Endothelial cell of umbilical vein (primary cell): ENCODE data around the gene MAPK9. TPM values are rescaled to one million over a fixed set of nuclear protein-coding genes. Genes with fewer than 3 reads are reported as not detected.

ENCODE experiments used
- BruUV-seq: library from RNA; stranded (reverse); fragments of 400-500 nt; replicated peaks from 2 replicates; lab custom pipeline; 2021; lab: Mats Ljungman, UMichigan
- CTCF ChIA-PET: fragments of 300-600, 350-600 bp; sonication (Branson Sonifier 250); formaldehyde crosslinking; loops from one replicate; lab custom pipeline; 2021; ENCODE audit warnings: antibody characterized with exemption, inconsistent platforms; lab: Charles Lee
- POLR2A ChIA-PET: fragments of 300-600, 350-600 bp; sonication (Branson Sonifier 250); formaldehyde crosslinking; loops from one replicate; lab custom pipeline; 2021; ENCODE audit warnings: antibody characterized with exemption, inconsistent platforms; lab: Charles Lee
- DNase-seq: peaks from one replicate; pipeline ENCODE4 v3.0.0-alpha.2; 2011; ENCODE audit warnings: low read depth, low spot score
- FAIRE-seq: peaks from 2 replicates; lab custom pipeline; 2011; peaks lifted over from hg19 to GRCh38; lab: Jason Lieb, UNC
- H2AFZ ChIP-seq: 2 replicates; pipeline ENCODE4 v1.6.0; 2012; ENCODE audit warnings: low read depth, low read length, control low read depth, inconsistent platforms
- H3K27ac ChIP-seq: 2 replicates; pipeline ENCODE4 v1.5.1; 2011; ENCODE audit warnings: low read depth, mild to moderate bottlenecking, control low read depth, low read length, moderate library complexity; ENCODE audit not compliant: insufficient read depth
- H3K27me3 ChIP-seq, 2 experiments: 2 replicates each; pipeline versions ENCODE4 v1.6.0 to v1.6.1; 2011; ENCODE audit warnings: low read length in 2 of 2, mixed read lengths in 1 of 2; ENCODE audit not compliant: control insufficient read depth in 2 of 2, insufficient read depth in 2 of 2
- H3K36me3 ChIP-seq, 2 experiments: 2 replicates in 1 of 2; 3 replicates in 1 of 2; pipeline ENCODE4 v1.5.1; 2011; ENCODE audit warnings: low read length in 2 of 2, mild to moderate bottlenecking in 1 of 2, moderate library complexity in 1 of 2; ENCODE audit not compliant: control insufficient read depth in 2 of 2, insufficient read depth in 2 of 2; ENCODE audit errors: extremely low read depth in 1 of 2
- H3K4me1 ChIP-seq: 3 replicates; pipeline ENCODE4 v1.5.1; 2011; ENCODE audit warnings: mild to moderate bottlenecking, low read length; ENCODE audit not compliant: control insufficient read depth, insufficient read depth; ENCODE audit errors: extremely low read depth
- H3K4me2 ChIP-seq: 2 replicates; pipeline ENCODE4 v1.6.1; 2011; ENCODE audit warnings: low read length, control low read depth, mixed read lengths; ENCODE audit not compliant: insufficient read depth
- H3K4me3 ChIP-seq, 3 experiments: fragments of 200-600 bp in 1 of 3; sonication (generic), shearing (Covaris generic) in 1 of 3; replicated peaks in 1 of 3; 2 replicates each; pipeline ENCODE4 v1.5.1; 2011 to 2016; ENCODE audit warnings: control low read depth in 3 of 3, low read length in 3 of 3, mild to moderate bottlenecking in 2 of 3, inconsistent platforms in 1 of 3, low read depth in 1 of 3, moderate library complexity in 1 of 3; ENCODE audit not compliant: insufficient read depth in 1 of 3
- H3K79me2 ChIP-seq: 2 replicates; pipeline ENCODE4 v1.6.0; 2012; ENCODE audit warnings: low read length, inconsistent platforms; ENCODE audit not compliant: control insufficient read depth, insufficient read depth
- H3K9ac ChIP-seq: replicated peaks from 2 replicates; pipeline ENCODE3; 2011; ENCODE audit warnings: low read length, control low read depth; ENCODE audit not compliant: insufficient read depth; ENCODE audit errors: extremely low read depth
- H3K9me1 ChIP-seq: replicated peaks from 3 replicates; pipeline ENCODE4 v1.6.0; 2011; ENCODE audit warnings: mild to moderate bottlenecking, low read length; ENCODE audit not compliant: control insufficient read depth, insufficient read depth; ENCODE audit errors: extremely low read depth
- H3K9me3 ChIP-seq: replicated peaks from 2 replicates; pipeline ENCODE4 v1.5.1; 2012; ENCODE audit warnings: low read length, inconsistent platforms; ENCODE audit not compliant: control insufficient read depth, insufficient read depth
- H4K20me1 ChIP-seq: replicated peaks from 2 replicates; pipeline ENCODE3; 2011; ENCODE audit warnings: mild to moderate bottlenecking, low read length; ENCODE audit not compliant: control insufficient read depth, insufficient read depth; ENCODE audit errors: extremely low read depth
- EZH2 ChIP-seq: IDR thresholded peaks from 2 replicates; pipeline ENCODE4 v1.6.1; 2012; ENCODE audit warnings: borderline replicate concordance, low read depth, mild to moderate bottlenecking, moderate library complexity, low read length, inconsistent platforms; ENCODE audit not compliant: severe bottlenecking
- FOS ChIP-seq: IDR thresholded peaks from 2 replicates; pipeline ENCODE4 v1.6.1; 2011; ENCODE audit warnings: mild to moderate bottlenecking, low read length, moderate library complexity, borderline replicate concordance; ENCODE audit not compliant: insufficient read depth
- GATA2 ChIP-seq: IDR thresholded peaks from 2 replicates; pipeline ENCODE4 v1.7.0; 2011; ENCODE audit warnings: low read depth, mild to moderate bottlenecking, moderate library complexity, mixed read lengths, low read length; ENCODE audit not compliant: insufficient read length, insufficient read depth
- JUN ChIP-seq: IDR thresholded peaks from 2 replicates; pipeline ENCODE4 v1.6.1; 2011; ENCODE audit warnings: borderline replicate concordance, low read depth; ENCODE audit not compliant: insufficient read length, insufficient read depth
- MAX ChIP-seq: IDR thresholded peaks from 2 replicates; pipeline ENCODE4 v1.6.1; 2011; ENCODE audit not compliant: insufficient read depth, insufficient read length
- MYC ChIP-seq: IDR thresholded peaks from one replicate; pipeline ENCODE4 v1.6.1; 2011; ENCODE audit warnings: mild to moderate bottlenecking, low read depth, low read length
- POLR2A ChIP-seq: IDR thresholded peaks from 2 replicates; pipeline ENCODE4 v1.6.1; 2012; ENCODE audit warnings: low read depth, mild to moderate bottlenecking, control low read depth, low read length
- POLR2AphosphoS5 ChIP-seq: IDR thresholded peaks from 2 replicates; pipeline ENCODE4 v1.6.1; 2012; ENCODE audit warnings: low read depth, mild to moderate bottlenecking, control low read depth, low read length, moderate library complexity; ENCODE audit not compliant: insufficient read depth
- dilution Hi-C: fragments of 300-500 bp; cut with MboI; formaldehyde crosslinking; loops from one replicate; pipeline ENCODE4 v1.15.0; 2019; ENCODE audit warnings: low sequenced_read_pairs; ENCODE audit not compliant: extremely low pct_ligation_motif_present
- intact Hi-C: fragments of 100-400 bp; cut with micrococcal nuclease; formaldehyde crosslinking; loops from one replicate; pipeline ENCODE4 v1.10.0; 2022
- polyA plus RNA-seq, 4 experiments: library from polyadenylated mRNA; depleted of rRNA in 3 of 4; stranded (reverse) in 3 of 4; unstranded in 1 of 4; fragments of >200 nt; gene quantifications; 2 replicates each; pipeline versions ENCODE4 v1.2.1 to v1.2.3, GENCODE V29; 2011 to 2012; ENCODE audit warnings: missing spikeins in 1 of 4
- total RNA-seq: library from RNA; stranded (reverse); gene quantifications from 2 replicates; pipeline ENCODE4 v1.2.3, GENCODE V29; 2021
- TF ChIP-seq, protein P1 (sequence below), 2 donors: IDR thresholded peaks; 1 replicate in 1 of 2; 2 replicates in 1 of 2; pipeline ENCODE4 v1.5.1; 2011; ENCODE audit warnings: low read length in 2 of 2, mild to moderate bottlenecking in 2 of 2, moderate library complexity in 2 of 2, control low read depth in 1 of 2, inconsistent platforms in 1 of 2, low read depth in 1 of 2; ENCODE audit not compliant: insufficient read depth in 1 of 2; ENCODE audit errors: extremely low read depth in 1 of 2

MAPK9 gene
- total and polyA plus RNA-seq, 2 donors (not counting 3 experiments of a cell fraction or from before 2014, with no cell fraction given): 24.6 to 34.8 TPM

GRCh38 chr5:180187767-180188166, 104.1 kb downstream of the MAPK9 start:
- H3K36me3 ChIP-seq: no peaks in the 10 kb centered on the region
- H3K4me3 ChIP-seq: no peak overlapping the region
- H3K27ac ChIP-seq: no peak overlapping the region
- FAIRE-seq (no peak), DNase-seq (no peak)
- no peaks in the 10 kb centered on the region for H3K79me2 ChIP-seq
- TF ChIP-seq, protein P1, sequence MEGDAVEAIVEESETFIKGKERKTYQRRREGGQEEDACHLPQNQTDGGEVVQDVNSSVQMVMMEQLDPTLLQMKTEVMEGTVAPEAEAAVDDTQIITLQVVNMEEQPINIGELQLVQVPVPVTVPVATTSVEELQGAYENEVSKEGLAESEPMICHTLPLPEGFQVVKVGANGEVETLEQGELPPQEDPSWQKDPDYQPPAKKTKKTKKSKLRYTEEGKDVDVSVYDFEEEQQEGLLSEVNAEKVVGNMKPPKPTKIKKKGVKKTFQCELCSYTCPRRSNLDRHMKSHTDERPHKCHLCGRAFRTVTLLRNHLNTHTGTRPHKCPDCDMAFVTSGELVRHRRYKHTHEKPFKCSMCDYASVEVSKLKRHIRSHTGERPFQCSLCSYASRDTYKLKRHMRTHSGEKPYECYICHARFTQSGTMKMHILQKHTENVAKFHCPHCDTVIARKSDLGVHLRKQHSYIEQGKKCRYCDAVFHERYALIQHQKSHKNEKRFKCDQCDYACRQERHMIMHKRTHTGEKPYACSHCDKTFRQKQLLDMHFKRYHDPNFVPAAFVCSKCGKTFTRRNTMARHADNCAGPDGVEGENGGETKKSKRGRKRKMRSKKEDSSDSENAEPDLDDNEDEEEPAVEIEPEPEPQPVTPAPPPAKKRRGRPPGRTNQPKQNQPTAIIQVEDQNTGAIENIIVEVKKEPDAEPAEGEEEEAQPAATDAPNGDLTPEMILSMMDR (IDR thresholded peaks at IDR 0.05; ENCODE audit: extremely low read depth in 1 of 2, insufficient read depth in 1 of 2, low read depth in 1 of 2, low read length in 2 of 2): no peak
- no peak for TF ChIP-seq MAX
- no peak for TF ChIP-seq GATA2
- no peak for TF ChIP-seq POLR2AphosphoS5
- no peak for TF ChIP-seq EZH2
- TF ChIP-seq JUN: no peak
- TF ChIP-seq MYC: no peak
- no peak for TF ChIP-seq FOS
- TF ChIP-seq POLR2A: no peak
- no TSS peak for BruUV-seq
- intact Hi-C loops: no loop called here
- H3K4me2 ChIP-seq: no peak overlapping the region
- POLR2A ChIA-PET: no interaction called here
- no peaks in the 10 kb centered on the region for H3K9me1 ChIP-seq
- no peak overlapping the region for H3K9ac ChIP-seq
- no peaks in the 10 kb centered on the region for H3K27me3 ChIP-seq
- no peaks in the 10 kb centered on the region for H3K4me1 ChIP-seq
- no peaks in the 10 kb centered on the region for H3K9me3 ChIP-seq
- H4K20me1 ChIP-seq: no peaks in the 10 kb centered on the region
- dilution Hi-C loops: no loop called here
- CTCF ChIA-PET: no interaction called here
- no peak overlapping the region for H2AFZ ChIP-seq

Other genes with a start within 250 kb of the MAPK9 start
- gene RNF130, start 220.3 kb downstream of the MAPK9 start, total RNA-seq: 43.0 and 44.0 TPM in 2 replicates
- gene RNF130, start 220.3 kb downstream of the MAPK9 start, polyA plus RNA-seq: 43.1 and 45.2 TPM in 2 replicates
- not detected in 2 replicates for gene RASGEF1C, start 82.9 kb downstream of the MAPK9 start, total RNA-seq
- not detected in 2 replicates for gene RASGEF1C, start 82.9 kb downstream of the MAPK9 start, polyA plus RNA-seq
- 4.5 and 5.5 TPM in 2 replicates for gene GFPT2, start 61.3 kb upstream of the MAPK9 start, total RNA-seq
- gene GFPT2, start 61.3 kb upstream of the MAPK9 start, polyA plus RNA-seq: 3.2 and 4.3 TPM in 2 replicates
- gene CNOT6, start 202.3 kb upstream of the MAPK9 start, total RNA-seq: 33.8 and 35.5 TPM in 2 replicates
- 6.2 and 9.2 TPM in 2 replicates for gene CNOT6, start 202.3 kb upstream of the MAPK9 start, polyA plus RNA-seq